Stimulated activated CD8-positive, alpha-beta memory T cell treated with anti-CD3 and anti-CD28 coated beads, Interleukin-12 subunit alpha, Interleukin-12 subunit beta, amount 100 ng/mL, for 24 hours (primary cell): Measurements from ENCODE around the gene ECE2.
A peak's percentile ranks its signal among the peaks of the same experiment; 100 is the strongest.

ENCODE experiments used
- DNase-seq: peaks from one replicate; pipeline ENCODE4 v3.0.0-alpha.2; 2020; ENCODE audit errors: extremely low read depth

The ECE2 gene

GRCh38 chr3:184240384-184241140, 35.3 kb upstream of the ECE2 start:
- no peak for DNase-seq

GRCh38 chr3:184241141-184241446, 34.7 kb upstream of the ECE2 start:
- no peak for DNase-seq

GRCh38 chr3:184241447-184242296, 34.1 kb upstream of the ECE2 start:
- DNase-seq: no peak

- no peak for DNase-seq
Observed at GRCh38 chr3:184242297-184242685, 33.5 kb upstream of the ECE2 start.

GRCh38 chr3:184248454-184249411, 27.1 kb upstream of the ECE2 start, which contains the start of gene ALG3:
Gene ALG3, minus strand, starts transcription at chr3:184248962. Its CDS starts 22 bp downstream, at chr3:184248940.
- peak; percentile 60 for DNase-seq

GRCh38 chr3:184249412-184250166, 26.2 kb upstream of the ECE2 start, which contains the start of gene EEF1AKMT4:
Gene EEF1AKMT4, plus strand, starts transcription at chr3:184249672. Its CDS starts 23 bp downstream, at chr3:184249695.
- DNase-seq: peak; percentile 89

GRCh38 chr3:184250167-184250828, 25.5 kb upstream of the ECE2 start:
- peak; percentile 64 for DNase-seq

GRCh38 chr3:184255291-184256039, 20.4 kb upstream of the ECE2 start:
- no peak for DNase-seq

- DNase-seq: no peak
Observed at GRCh38 chr3:184257083-184257915, 18.5 kb upstream of the ECE2 start.

GRCh38 chr3:184258926-184259325, 16.9 kb upstream of the ECE2 start:
- DNase-seq: no peak

- no peak for DNase-seq
Observed at GRCh38 chr3:184259396-184259877, 16.4 kb upstream of the ECE2 start.

- no peak for DNase-seq
Observed at GRCh38 chr3:184259878-184260723, 15.7 kb upstream of the ECE2 start.

- no peak for DNase-seq
Observed at GRCh38 chr3:184260724-184261269, 15.0 kb upstream of the ECE2 start.

- no peak for DNase-seq
Observed at GRCh38 chr3:184261270-184261853, 14.5 kb upstream of the ECE2 start, which contains the start of gene CAMK2N2. Gene CAMK2N2, minus strand, starts transcription at chr3:184261553. Its CDS starts 268 bp downstream, at chr3:184261285.

GRCh38 chr3:184261854-184262763, 13.7 kb upstream of the ECE2 start:
- no peak for DNase-seq

- DNase-seq: no peak
Observed at GRCh38 chr3:184262764-184263179, 13.1 kb upstream of the ECE2 start.
